ENCODE measurements around the gene MSI2. TPM values are rescaled to one million over a fixed set of nuclear protein-coding genes. Genes with fewer than 3 reads are reported as not detected.

Gene MSI2
- total RNA-seq, 1 donor from 2014 or later = 67.9 TPM

DNA sequence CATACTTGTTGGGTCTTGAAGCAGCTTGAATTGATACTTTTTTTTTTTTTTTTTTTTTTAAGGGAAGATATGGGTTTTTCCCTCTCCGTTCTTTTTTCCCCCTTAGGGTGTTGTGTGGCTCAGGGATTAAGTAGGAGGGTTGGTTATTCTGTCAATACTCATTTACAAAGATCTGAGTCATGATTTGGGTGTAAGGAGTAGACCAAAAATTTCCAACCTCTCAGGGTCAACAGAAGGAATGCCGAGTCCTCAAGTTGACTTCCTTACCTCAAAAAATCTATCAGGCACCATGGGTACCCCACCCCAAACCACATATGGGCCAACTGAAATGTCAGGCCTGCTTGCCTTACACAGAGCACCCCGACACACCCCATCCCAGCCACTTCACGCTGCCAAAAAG, 258.3 kb downstream of the MSI2 start:
- Histone ChIP-seq H3K9me3 (ENCODE audit: insufficient read depth, low read depth, low read length) (no peaks in the 10 kb centered on the region), H3K27me3 (ENCODE audit: insufficient read depth, low read length) (no peaks in the 10 kb centered on the region), H3K36me3 (ENCODE audit: insufficient read depth, low read length) (no peaks in the 10 kb centered on the region), H3K79me2 (ENCODE audit: insufficient read depth, low read length) (peaks cover 3% of the 10 kb centered on the region), H4K20me1 (ENCODE audit: insufficient read depth, low read length) (peaks cover 17% of the 10 kb centered on the region), H3K4me1 (ENCODE audit: insufficient read depth, low read length) (peaks cover 6% of the 10 kb centered on the region), H2AFZ (ENCODE audit: low read depth, low read length) (no peak overlapping the region), H3K9ac (ENCODE audit: low read length) (no peak overlapping the region), H3K27ac (ENCODE audit: low read depth, low read length) (no peak overlapping the region), H3K4me2 (ENCODE audit: low read length) (no peak overlapping the region), H3K4me3 (ENCODE audit: insufficient read depth, low read depth, low read length) (no peak overlapping the region)
- Mint-ChIP-seq H3K27me3 (ENCODE audit: low read depth, unreplicated experiment) (no peaks in the 10 kb centered on the region), H3K9me3 (ENCODE audit: unreplicated experiment) (peaks cover 3% of the 10 kb centered on the region), H3K4me3 (ENCODE audit: unreplicated experiment) (no peak overlapping the region), H3K36me3 (ENCODE audit: low read depth, unreplicated experiment) (peaks cover 7% of the 10 kb centered on the region), H3K27ac (ENCODE audit: unreplicated experiment) (peak overlapping the region; percentile 53), H3K4me1 (ENCODE audit: low read depth, unreplicated experiment) (peaks cover 26% of the 10 kb centered on the region)
- no peak for TF ChIP-seq EZH2 (IDR thresholded peaks at IDR 0.05; ENCODE audit: insufficient read depth, low read length)
- TF ChIP-seq, protein P1, sequence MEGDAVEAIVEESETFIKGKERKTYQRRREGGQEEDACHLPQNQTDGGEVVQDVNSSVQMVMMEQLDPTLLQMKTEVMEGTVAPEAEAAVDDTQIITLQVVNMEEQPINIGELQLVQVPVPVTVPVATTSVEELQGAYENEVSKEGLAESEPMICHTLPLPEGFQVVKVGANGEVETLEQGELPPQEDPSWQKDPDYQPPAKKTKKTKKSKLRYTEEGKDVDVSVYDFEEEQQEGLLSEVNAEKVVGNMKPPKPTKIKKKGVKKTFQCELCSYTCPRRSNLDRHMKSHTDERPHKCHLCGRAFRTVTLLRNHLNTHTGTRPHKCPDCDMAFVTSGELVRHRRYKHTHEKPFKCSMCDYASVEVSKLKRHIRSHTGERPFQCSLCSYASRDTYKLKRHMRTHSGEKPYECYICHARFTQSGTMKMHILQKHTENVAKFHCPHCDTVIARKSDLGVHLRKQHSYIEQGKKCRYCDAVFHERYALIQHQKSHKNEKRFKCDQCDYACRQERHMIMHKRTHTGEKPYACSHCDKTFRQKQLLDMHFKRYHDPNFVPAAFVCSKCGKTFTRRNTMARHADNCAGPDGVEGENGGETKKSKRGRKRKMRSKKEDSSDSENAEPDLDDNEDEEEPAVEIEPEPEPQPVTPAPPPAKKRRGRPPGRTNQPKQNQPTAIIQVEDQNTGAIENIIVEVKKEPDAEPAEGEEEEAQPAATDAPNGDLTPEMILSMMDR (IDR thresholded peaks at IDR 0.05; ENCODE audit: insufficient read depth, low read depth, low read length) = no peak
- FAIRE-seq (no peak), DNase-seq (ENCODE audit: low read depth) (no peak)

DNA sequence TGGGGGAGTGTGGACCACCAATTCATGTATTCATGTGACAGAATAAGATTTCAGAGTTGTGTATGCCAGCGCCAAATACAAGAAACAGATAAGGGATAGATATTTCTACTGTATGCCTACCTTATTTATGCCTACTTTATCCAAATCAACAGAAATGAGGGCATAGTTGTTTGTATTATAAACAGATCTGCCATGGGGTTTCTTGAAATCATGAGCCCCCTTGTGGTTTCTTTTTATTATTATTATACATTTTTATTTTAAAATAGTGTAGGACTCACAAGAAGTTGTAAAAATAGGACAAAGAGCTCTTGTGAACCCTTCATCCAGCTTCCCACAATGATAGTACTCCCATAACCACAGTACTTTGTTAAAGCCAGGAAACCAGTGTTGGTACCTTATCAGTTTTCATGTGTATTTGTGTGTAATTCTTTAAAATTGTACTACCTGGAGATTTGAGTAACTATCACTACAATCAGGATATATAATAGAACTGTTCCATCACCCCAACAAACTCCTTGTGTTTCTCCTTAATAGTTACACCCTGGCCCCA, 259.4 kb downstream of the MSI2 start:
- Histone ChIP-seq H2AFZ (ENCODE audit: low read depth, low read length) (no peak overlapping the region), H3K4me3 (ENCODE audit: insufficient read depth, low read depth, low read length) (no peak overlapping the region), H3K9me3 (ENCODE audit: insufficient read depth, low read depth, low read length) (no peaks in the 10 kb centered on the region), H4K20me1 (ENCODE audit: insufficient read depth, low read length) (peaks cover 17% of the 10 kb centered on the region), H3K79me2 (ENCODE audit: insufficient read depth, low read length) (no peaks in the 10 kb centered on the region), H3K27ac (ENCODE audit: low read depth, low read length) (no peak overlapping the region), H3K4me2 (ENCODE audit: low read length) (no peak overlapping the region), H3K9ac (ENCODE audit: low read length) (no peak overlapping the region), H3K36me3 (ENCODE audit: insufficient read depth, low read length) (no peaks in the 10 kb centered on the region), H3K4me1 (ENCODE audit: insufficient read depth, low read length) (peaks cover 7% of the 10 kb centered on the region), H3K27me3 (ENCODE audit: insufficient read depth, low read length) (no peaks in the 10 kb centered on the region)
- H3K27me3 Mint-ChIP-seq (ENCODE audit: low read depth, unreplicated experiment) = no peaks in the 10 kb centered on the region
- FAIRE-seq (no peak), DNase-seq (ENCODE audit: low read depth) (no peak)
- peaks cover 3% of the 10 kb centered on the region for H3K9me3 Mint-ChIP-seq (ENCODE audit: unreplicated experiment)
- H3K4me3 Mint-ChIP-seq (ENCODE audit: unreplicated experiment) = no peak overlapping the region
- peaks cover 7% of the 10 kb centered on the region for H3K36me3 Mint-ChIP-seq (ENCODE audit: low read depth, unreplicated experiment)
- no peak for TF ChIP-seq EZH2 (IDR thresholded peaks at IDR 0.05; ENCODE audit: insufficient read depth, low read length)
- TF ChIP-seq, protein P1 (IDR thresholded peaks at IDR 0.05; ENCODE audit: insufficient read depth, low read depth, low read length) = peak; percentile 11
- H3K27ac Mint-ChIP-seq (ENCODE audit: unreplicated experiment) = no peak overlapping the region
- H3K4me1 Mint-ChIP-seq (ENCODE audit: low read depth, unreplicated experiment) = peaks cover 27% of the 10 kb centered on the region
